ENCODE results near the gene SFRP4. TPM values are rescaled to one million over a fixed set of nuclear protein-coding genes. Genes with fewer than 3 reads are reported as not detected.

SFRP4 gene
- total RNA-seq, 2 experiments from 2014 or later, result not detected

DNA sequence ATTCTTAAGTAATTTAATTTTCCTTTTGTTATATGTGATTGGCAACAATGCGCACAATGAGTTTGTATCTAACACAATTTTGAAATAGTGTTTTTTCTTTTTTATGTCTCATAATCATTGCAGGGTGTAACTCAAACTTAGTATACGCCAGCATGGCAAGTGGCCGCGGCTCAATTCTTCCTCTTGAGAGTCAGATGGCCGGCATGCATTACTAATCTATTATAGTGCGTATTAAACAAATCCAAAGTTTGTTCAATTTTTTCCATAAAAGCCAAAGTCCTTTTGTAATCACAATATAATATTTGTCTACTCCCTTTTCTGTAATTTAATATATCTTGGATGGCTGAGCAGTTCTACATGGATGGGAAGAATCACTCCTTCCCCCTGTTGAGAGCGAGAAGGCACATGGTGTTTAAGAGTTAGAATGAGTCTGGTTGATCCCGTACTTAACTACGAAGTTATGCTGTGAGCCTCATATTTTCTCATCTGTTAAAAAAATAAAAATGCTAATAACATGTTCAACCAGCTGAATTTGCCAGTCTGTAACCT lies 16.5 kb upstream of the SFRP4 start:
- H3K27me3 Mint-ChIP-seq, result no peaks in the 10 kb centered on the region
- no peak for DNase-seq
- no peak overlapping the region for H3K27ac Mint-ChIP-seq
- no peaks in the 10 kb centered on the region for H3K36me3 Mint-ChIP-seq
- H3K4me3 Mint-ChIP-seq, result no peak overlapping the region
- H3K4me1 Mint-ChIP-seq, result no peaks in the 10 kb centered on the region
- H3K9me3 Mint-ChIP-seq, result peaks cover 7% of the 10 kb centered on the region

DNA sequence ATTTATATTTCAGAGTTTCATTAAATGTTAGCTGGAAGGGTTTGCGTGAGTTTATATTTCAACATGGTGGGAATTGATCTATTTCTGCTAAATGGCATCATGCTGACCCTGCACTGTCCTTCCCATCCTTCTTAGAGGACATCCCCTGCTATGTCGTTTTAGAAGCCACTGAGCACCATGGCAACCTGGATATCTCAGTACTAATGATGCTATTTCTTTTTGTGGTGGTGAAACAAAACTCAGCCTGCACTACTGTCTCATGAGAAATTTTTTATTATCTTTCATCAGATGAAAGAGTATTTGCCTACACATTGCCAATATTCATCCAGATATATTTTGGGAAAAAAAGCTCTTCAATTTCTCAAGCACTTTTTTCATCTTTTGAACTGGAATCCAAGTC lies 15.9 kb upstream of the SFRP4 start:
- Mint-ChIP-seq H3K27me3 (no peaks in the 10 kb centered on the region), H3K9me3 (peaks cover 7% of the 10 kb centered on the region), H3K4me1 (no peaks in the 10 kb centered on the region), H3K36me3 (no peaks in the 10 kb centered on the region), H3K27ac (no peak overlapping the region), H3K4me3 (no peak overlapping the region)
- no peak for DNase-seq

DNA sequence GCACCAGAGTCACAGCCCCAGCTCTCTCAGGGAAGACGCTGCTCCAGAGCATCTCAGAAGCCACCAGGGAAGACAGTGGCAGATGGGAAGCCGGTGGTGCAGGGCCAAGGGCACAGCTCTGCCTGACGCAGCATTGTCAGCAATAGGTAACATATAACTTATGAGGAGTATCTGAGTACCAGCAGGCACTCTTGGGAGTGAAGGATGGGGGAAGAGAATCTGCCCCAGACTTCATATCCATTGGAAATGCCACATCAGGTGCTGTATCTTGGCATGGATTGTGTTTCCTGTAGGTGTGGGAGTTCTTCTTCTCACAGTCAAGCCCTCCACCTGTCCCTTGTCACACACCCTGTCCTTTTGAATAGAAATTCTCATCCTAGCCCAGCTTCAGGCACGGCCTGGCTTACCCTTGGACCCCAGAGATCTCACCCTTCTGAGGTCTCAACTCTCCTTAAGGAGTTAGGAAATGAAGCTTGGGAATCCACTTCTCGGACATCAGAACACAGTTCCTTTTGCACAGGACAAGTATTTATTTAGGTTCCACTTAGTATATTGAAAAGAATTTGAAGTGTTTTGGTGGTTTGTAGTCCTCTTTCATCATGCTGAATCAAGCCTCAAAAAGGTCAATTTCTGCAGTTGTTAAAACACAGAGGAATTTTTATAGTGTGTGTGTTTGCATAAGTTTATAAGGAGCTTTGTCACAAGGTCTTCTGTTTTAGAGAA lies 13.8 kb upstream of the SFRP4 start:
- Mint-ChIP-seq H3K27ac (no peak overlapping the region), H3K27me3 (no peaks in the 10 kb centered on the region), H3K4me3 (no peak overlapping the region), H3K9me3 (peaks cover 2% of the 10 kb centered on the region), H3K4me1 (no peaks in the 10 kb centered on the region), H3K36me3 (peaks cover 1% of the 10 kb centered on the region)
- DNase-seq, result no peak

DNA sequence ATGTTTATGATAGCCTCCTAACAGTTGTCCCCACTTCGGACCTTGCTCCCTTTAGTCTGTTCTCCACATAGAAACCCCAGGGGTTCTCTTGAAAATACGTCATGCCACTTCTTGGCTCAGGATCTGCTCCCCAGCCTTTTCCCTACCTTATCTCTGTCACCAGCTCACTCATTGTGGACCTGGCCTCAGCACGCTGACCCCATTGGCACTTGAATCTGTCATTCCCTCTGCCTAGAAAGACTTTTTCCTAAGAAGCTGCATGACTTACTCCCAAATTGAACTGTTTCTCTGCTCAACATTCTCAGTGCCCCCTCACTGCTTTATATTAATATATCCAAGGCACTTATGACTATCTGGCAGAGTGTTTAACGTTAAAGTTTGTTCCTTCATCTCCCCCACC lies 12.3 kb upstream of the SFRP4 start:
- Mint-ChIP-seq H3K27ac (no peak overlapping the region), H3K4me1 (no peaks in the 10 kb centered on the region), H3K4me3 (no peak overlapping the region), H3K9me3 (peaks cover 2% of the 10 kb centered on the region), H3K27me3 (peaks cover 5% of the 10 kb centered on the region), H3K36me3 (peaks cover 1% of the 10 kb centered on the region)
- no peak for DNase-seq

DNA sequence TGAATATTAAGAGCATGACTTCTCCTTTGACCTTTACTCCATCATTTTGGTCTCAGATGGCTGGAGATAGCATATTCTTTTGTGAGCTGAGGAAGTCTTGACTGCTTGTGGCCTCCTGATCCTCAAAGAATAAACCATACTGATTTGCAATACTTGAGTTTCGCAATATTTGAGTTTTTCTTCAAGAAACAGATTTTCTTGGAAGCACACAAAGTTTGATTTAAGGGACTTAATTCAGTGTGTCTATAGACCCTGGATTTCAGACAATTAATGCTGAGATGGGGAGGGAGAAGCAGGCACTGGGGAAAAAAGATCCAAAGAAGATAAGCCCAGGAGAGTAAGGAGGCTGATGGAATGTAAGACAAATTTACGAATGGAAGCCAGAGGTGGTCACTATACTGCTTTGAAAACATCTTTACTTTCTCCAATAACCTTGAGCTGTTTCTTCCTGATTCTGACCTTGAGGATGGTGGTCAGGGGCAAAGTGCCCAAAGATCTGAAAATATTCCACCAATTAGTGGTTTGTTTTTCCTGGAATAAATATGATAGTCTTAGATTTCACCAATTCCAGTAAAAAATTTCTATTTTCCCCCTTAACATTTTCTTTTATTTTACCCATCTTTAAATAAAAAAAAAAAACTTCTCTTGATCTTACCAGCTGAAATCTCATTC lies 11.3 kb upstream of the SFRP4 start:
- no peak overlapping the region for H3K4me3 Mint-ChIP-seq
- no peak for DNase-seq
- H3K27ac Mint-ChIP-seq, result no peak overlapping the region
- H3K9me3 Mint-ChIP-seq, result peaks cover 2% of the 10 kb centered on the region
- H3K4me1 Mint-ChIP-seq, result no peaks in the 10 kb centered on the region
- peaks cover 11% of the 10 kb centered on the region for H3K27me3 Mint-ChIP-seq
- peaks cover 1% of the 10 kb centered on the region for H3K36me3 Mint-ChIP-seq

DNA sequence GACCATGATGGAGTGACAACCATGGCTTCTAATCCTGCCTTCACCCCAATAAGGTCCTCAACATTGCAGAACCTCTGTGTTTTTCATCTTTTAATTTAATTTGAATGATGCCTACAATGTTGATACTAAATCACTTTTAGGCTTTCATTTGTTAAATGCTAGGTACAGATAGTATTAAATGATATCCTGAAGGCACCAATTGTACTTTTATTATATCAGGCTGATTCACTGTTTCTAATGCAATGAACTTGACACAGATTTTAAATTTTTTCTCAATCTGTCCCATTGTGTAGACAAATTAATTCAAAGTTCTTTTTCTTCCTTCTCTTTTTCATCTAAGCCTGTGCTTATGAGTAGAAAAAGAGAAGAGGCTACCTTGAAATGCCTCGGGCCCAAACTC lies 9.0 kb upstream of the SFRP4 start:
- Mint-ChIP-seq H3K27me3 (peaks cover 27% of the 10 kb centered on the region), H3K4me1 (peaks cover 4% of the 10 kb centered on the region), H3K9me3 (peaks cover 2% of the 10 kb centered on the region), H3K36me3 (peaks cover 1% of the 10 kb centered on the region), H3K4me3 (no peak overlapping the region), H3K27ac (no peak overlapping the region)
- DNase-seq, result no peak

DNA sequence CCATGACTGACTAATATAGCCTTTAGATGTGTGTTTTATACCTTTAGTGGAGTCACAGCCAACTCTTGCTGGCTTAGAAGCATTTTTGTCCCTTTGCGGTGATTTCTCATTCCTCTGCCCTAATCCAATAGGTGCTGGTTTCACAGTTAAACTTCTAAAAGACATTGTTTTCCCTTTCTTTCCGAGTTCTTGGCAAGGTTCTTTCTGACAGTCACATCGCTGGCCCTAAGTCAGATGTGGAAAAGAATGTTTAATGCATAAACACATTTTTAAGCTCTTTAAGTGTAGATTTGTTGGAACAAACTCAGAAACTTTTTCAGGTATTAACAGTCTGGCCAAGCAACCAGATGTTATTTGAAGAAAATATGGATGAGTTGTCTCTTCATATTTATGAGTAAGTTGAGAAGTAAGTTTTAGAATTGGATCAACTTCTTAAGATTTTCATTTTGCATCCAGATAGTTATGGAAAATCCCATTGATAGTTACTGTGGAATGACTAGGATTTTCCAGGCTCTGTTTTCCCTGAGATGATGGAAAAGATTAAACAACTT lies 7.9 kb upstream of the SFRP4 start:
- no peak for DNase-seq
- Mint-ChIP-seq H3K9me3 (peaks cover 2% of the 10 kb centered on the region), H3K4me3 (no peak overlapping the region), H3K27ac (no peak overlapping the region), H3K27me3 (peaks cover 38% of the 10 kb centered on the region), H3K36me3 (peaks cover 1% of the 10 kb centered on the region), H3K4me1 (peaks cover 7% of the 10 kb centered on the region)

DNA sequence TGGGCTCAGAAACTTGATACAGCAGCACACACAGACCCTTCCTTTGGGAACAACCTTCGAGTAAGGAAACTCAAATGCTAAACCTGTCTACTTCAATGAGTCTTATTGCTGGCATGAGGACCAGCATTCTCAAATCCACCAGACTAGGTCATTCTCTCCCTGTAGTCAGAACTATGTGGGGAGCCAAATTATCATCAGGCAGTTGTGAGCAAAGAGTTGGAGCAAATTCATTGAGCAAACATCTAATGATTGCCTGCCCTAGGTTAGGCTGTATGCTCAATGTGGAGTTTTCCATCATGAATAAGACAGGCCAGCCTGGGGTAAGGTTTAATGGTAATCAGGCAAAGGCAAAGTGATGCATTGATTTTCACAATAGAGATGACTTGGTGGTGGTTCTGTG lies 7.4 kb upstream of the SFRP4 start:
- no peak for DNase-seq
- Mint-ChIP-seq H3K36me3 (peaks cover 1% of the 10 kb centered on the region), H3K27ac (no peak overlapping the region), H3K4me1 (peaks cover 7% of the 10 kb centered on the region), H3K4me3 (no peak overlapping the region), H3K27me3 (peaks cover 43% of the 10 kb centered on the region), H3K9me3 (peaks cover 2% of the 10 kb centered on the region)

DNA sequence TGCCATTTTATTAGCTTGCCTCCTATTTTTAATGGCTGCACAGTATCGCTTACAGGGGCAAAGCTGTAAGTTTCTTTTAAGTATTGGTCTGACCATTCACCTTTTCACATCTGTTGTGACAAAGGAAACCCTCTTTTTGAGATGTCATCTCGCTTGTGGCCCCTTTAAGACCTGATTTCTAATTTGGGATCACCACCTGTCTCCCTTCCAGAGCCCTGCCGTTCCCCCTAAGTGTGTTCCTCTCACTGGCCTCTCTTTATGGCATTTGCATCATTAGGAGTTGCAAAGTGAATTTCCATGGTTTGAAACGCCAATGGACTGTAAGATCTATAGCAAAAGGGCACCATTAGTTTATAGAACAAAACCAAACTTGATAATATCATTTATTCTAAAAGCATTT lies 5.3 kb upstream of the SFRP4 start:
- peak overlapping the region; percentile 15 for H3K4me3 Mint-ChIP-seq
- peaks cover 1% of the 10 kb centered on the region for H3K36me3 Mint-ChIP-seq
- no peak for DNase-seq
- H3K27ac Mint-ChIP-seq, result no peak overlapping the region
- peaks cover 11% of the 10 kb centered on the region for H3K4me1 Mint-ChIP-seq
- H3K27me3 Mint-ChIP-seq, result peaks cover 64% of the 10 kb centered on the region
- H3K9me3 Mint-ChIP-seq, result peaks cover 2% of the 10 kb centered on the region

DNA sequence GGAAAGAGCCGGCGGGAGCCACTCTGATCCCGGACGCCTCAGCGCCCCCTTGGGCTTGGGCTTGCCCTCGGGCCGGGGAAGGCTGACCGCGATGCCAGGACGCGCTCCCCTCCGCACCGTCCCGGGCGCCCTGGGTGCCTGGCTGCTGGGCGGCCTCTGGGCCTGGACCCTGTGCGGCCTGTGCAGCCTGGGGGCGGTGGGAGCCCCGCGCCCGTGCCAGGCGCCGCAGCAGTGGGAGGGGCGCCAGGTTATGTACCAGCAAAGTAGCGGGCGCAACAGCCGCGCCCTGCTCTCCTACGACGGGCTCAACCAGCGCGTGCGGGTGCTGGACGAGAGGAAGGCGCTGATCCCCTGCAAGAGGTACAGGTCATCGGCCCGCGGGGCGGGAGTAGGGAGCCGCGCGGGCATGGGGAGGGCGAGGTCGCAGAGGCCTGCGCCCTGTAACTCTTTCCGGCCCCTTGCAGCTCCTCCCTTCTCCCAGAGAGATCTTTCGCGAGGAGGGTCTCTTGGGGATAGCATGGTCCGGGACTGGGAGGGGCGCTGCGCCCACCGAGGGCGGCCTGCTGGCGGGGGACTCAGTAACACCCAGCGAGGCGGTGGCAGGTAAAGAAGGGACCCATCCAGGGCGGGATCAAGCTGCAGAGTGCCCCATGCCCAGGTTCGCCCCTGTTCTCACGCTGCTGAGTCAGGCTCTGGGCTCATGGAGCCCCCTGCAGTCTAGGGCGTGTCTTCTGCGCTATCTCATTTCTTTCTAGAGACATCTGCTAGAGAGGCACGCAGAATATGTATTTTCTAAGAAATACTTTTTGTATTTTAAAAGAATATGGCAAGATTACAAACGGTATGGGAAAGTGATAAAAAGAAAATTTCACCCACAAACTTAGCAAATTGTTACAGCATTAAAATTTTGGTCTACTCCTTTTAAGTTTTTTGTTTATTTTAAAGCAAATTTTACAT lies 4.5 kb upstream of the SFRP4 start:
- Mint-ChIP-seq H3K27me3 (peaks cover 71% of the 10 kb centered on the region), H3K27ac (no peak overlapping the region), H3K4me3 (peak overlapping the region; percentile 74), H3K36me3 (peaks cover under 1% of the 10 kb centered on the region), H3K9me3 (peaks cover under 1% of the 10 kb centered on the region), H3K4me1 (peaks cover 14% of the 10 kb centered on the region)
- peak; percentile 21 for DNase-seq

DNA sequence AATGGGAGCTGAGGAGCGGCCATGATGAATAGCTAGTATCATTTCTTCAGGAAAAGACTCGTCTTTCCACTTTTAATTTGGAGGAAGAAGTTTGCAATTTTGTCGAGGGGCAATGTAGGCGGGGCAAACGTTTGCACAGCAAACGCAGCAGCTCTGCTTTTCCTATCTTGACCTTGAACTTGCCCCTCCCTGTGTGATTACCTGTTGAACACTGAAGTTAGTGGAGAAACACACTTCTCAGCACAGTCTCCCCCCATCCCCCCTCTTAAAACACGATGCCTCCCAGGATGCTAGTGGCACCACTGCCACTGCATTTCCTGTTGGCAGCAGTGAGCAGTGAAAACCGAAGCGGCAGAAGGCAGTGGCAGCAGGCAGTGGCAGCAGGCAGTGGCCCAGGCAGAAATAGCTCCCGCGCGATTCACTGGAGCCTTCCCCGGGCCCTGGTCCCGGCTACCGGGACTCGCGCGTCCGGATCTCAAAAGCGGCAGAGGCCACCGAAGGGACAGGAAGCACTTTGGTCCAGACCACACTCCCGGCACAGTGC lies 3.8 kb upstream of the SFRP4 start, which contains the start of gene EPDR1:
EPDR1 (plus strand) TSS at position 336 of the 544 bp plus-strand sequence. CDS start 300 bp downstream, outside the sequence.
- peaks cover 79% of the 10 kb centered on the region for H3K27me3 Mint-ChIP-seq
- peaks cover 18% of the 10 kb centered on the region for H3K4me1 Mint-ChIP-seq
- DNase-seq, result peak; percentile 45
- H3K36me3 Mint-ChIP-seq, result no peaks in the 10 kb centered on the region
- H3K27ac Mint-ChIP-seq, result no peak within 1 kb of the TSS
- peak within 1 kb of the TSS; percentile 74 for H3K4me3 Mint-ChIP-seq
- H3K9me3 Mint-ChIP-seq, result no peaks in the 10 kb centered on the region

DNA sequence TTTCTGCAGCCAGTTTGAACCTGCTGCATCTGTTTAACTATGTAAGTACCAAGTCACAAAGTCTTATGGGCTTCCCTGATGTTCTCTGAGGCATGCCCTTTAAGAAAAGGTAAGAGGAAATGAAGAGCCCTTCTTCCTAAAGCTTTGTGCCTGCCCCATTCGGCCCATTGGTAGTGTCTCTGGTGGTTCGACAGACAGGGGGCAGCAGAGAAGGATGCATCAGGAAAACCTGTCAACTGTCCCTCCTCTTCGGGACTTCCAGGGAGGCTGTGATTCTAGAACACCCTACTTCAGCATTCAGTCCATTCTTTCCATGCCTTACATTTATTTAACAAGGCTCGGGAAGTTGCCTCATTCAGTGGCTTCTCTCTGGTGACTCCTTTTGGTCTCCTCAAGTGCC lies 1.9 kb upstream of the SFRP4 start:
- no peaks in the 10 kb centered on the region for H3K9me3 Mint-ChIP-seq
- DNase-seq, result no peak
- H3K4me3 Mint-ChIP-seq, result no peak overlapping the region

DNA sequence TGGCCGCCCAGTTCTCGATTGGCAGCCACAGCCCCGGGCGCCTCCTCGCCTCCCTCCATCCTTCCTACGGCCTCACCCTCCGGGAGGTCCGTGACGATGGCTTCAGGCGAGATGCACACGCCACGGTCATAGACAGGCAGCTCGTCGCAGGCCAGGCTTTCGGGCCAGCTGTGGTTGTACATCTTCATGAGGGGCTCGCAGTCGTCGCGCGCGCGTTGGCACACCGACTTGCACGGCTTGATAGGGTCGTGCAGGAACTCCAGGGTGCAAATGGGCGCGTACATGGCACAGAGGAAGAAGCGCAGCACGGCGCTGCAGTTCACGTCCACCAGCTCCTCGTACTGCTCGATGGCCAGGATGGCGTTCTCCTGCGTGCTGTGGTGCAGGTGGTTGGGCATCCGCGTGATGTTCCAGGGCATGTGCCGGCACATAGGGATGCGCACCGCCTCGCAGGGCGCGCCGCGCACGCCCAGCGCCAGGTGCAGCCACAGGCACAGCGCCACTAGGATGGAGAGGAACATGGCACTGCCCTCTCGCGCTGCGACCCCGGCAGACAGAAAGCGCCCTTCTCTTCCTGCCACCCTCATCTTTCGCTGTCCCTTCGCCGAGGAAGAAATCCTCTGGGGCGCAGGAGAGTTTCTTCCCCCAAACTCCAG lies 472 bp downstream of the SFRP4 start:
- peaks cover 14% of the 10 kb centered on the region for H3K4me1 Mint-ChIP-seq
- no peak for DNase-seq

More for the DNA sequence above, 1.9 kb upstream of the SFRP4 start:
- peaks cover 91% of the 10 kb centered on the region for H3K27me3 Mint-ChIP-seq
- peaks cover 18% of the 10 kb centered on the region for H3K4me1 Mint-ChIP-seq
- no peak overlapping the region for H3K27ac Mint-ChIP-seq
- no peaks in the 10 kb centered on the region for H3K36me3 Mint-ChIP-seq

DNA sequence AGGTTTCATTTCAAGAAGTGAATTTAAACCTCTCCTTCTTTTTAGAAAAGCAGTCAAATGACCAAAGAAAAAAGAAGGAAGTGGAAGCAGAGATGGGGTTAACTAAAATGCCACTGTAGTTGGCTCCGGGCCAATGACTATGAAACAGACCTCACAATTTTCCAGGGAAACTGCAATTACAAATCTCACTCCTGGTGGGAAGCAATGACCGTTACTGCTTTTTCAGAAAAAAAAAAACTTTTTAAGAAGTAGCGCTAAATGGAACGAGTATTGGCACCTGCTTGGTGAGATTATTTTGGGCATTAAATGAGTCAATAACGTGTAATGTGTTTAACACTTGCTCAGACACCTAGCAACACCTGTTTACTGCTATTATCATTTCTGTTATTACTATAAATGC lies 1.2 kb downstream of the SFRP4 start:
- no peaks in the 10 kb centered on the region for H3K9me3 Mint-ChIP-seq
- H3K27ac Mint-ChIP-seq, result no peak overlapping the region
- no peaks in the 10 kb centered on the region for H3K36me3 Mint-ChIP-seq
- DNase-seq, result no peak
- peaks cover 83% of the 10 kb centered on the region for H3K27me3 Mint-ChIP-seq
- no peak overlapping the region for H3K4me3 Mint-ChIP-seq
- peaks cover 13% of the 10 kb centered on the region for H3K4me1 Mint-ChIP-seq

More for the DNA sequence above, 472 bp downstream of the SFRP4 start:
- H3K9me3 Mint-ChIP-seq, result no peaks in the 10 kb centered on the region
- H3K36me3 Mint-ChIP-seq, result no peaks in the 10 kb centered on the region
- peak overlapping the region; percentile 30 for H3K4me3 Mint-ChIP-seq
- no peak overlapping the region for H3K27ac Mint-ChIP-seq
- H3K27me3 Mint-ChIP-seq, result peaks cover 81% of the 10 kb centered on the region

All from activated naive CD8-positive, alpha-beta T cell treated with anti-CD3 and anti-CD28 coated beads for 36 hours (primary cell).